Adrenal gland (tissue), 5 donors: ENCODE results near the gene DNAAF3.

Source experiments
- CTCF ChIP-seq, 6 experiments: fragments of 450-650 bp in 4 of 6; fragments of 200-600 bp in 2 of 6; sonication (generic) in 1 of 6; IDR thresholded peaks; 1 replicate in 5 of 6; 2 replicates in 1 of 6; pipeline versions ENCODE4 v1.5.1 to v1.8.0; 2016 to 2021; ENCODE audit warnings: antibody characterized with exemption in 6 of 6, mild to moderate bottlenecking in 2 of 6, moderate library complexity in 1 of 6
- POLR2A ChIP-seq, 2 donors: fragments of 450-650 bp; IDR thresholded peaks; one replicate each; pipeline ENCODE4 v1.6.1; 2017; ENCODE audit warnings: antibody characterized with exemption in 2 of 2, mild to moderate bottlenecking in 2 of 2, moderate library complexity in 1 of 2
- donor health status: DM: no; HTN: no; CAD: no.

GRCh38 chr19:55198651-55199050 lies 32.2 kb upstream of the DNAAF3 start:
- TF ChIP-seq POLR2A (IDR thresholded peaks at IDR 0.05) (no peak), CTCF (IDR thresholded peaks at IDR 0.05) (no peak)
